Measurements from ENCODE around the gene CACNA2D2.

GRCh38 chr3:50325497-50326181 lies 177.8 kb downstream of the CACNA2D2 start:
- TF ChIP-seq SP1 (IDR thresholded peaks at IDR 0.05), result no peak
- no peak for TF ChIP-seq CTCF (IDR thresholded peaks at IDR 0.05; ENCODE audit: low read depth, low read length, missing input control)
- TF ChIP-seq NR2F2 (IDR thresholded peaks at IDR 0.05), result no peak
- TF ChIP-seq RAD21 (IDR thresholded peaks at IDR 0.05), result no peak

Measured in liver (tissue), 3 donors.